Measurements from ENCODE around the gene SETDB2. TPM values are rescaled to one million over a fixed set of nuclear protein-coding genes. Genes with fewer than 3 reads are reported as not detected.

SETDB2 gene
- polyA plus RNA-seq, 3 donors = 4.8 to 6.8 (median 6.4) TPM

GRCh38 chr13:49539313-49539712 is 95.2 kb downstream of the SETDB2 start:
- peaks cover 15 to 58% of the 10 kb centered on the region in 2 donors for H3K36me3 ChIP-seq (replicated peaks in 1 of 2; ENCODE audit: control insufficient read depth in 1 of 2, insufficient read depth in 2 of 2, low read length in 2 of 2)
- H3K9ac ChIP-seq (ENCODE audit: insufficient read depth, low read length, poor library complexity, severe bottlenecking) = no peak overlapping the region
- Mint-ChIP-seq H3K27ac (peak overlapping the region in 2 of 7 donors; percentile 17 to 29), H3K4me1 (peaks cover 20% of the 10 kb centered on the region), H3K9me3 (no peaks in the 10 kb centered on the region), H3K4me3 (no peak overlapping the region), H3K36me3 (peaks cover 33 to 62% of the 10 kb centered on the region in 2 donors), H3K27me3 (ENCODE audit: low read depth in 3 of 3) (no peaks in the 10 kb centered on the region)
- H3K4me2 ChIP-seq (replicated peaks; ENCODE audit: extremely low read depth, low read length, poor library complexity, severe bottlenecking) = no peak overlapping the region
- 60% methylated on average over 1 of the region's 5 CpGs for WGBS (ENCODE audit: insufficient coverage)
- no peak overlapping the region for H2AFZ ChIP-seq (ENCODE audit: insufficient read depth, low read depth, low read length, poor library complexity, severe bottlenecking)
- no peaks in the 10 kb centered on the region for H4K20me1 ChIP-seq (ENCODE audit: insufficient read depth, low read length)
- DNase-seq = no peak
- intact Hi-C loops (cut with micrococcal nuclease) = no loop called here
- H3K79me2 ChIP-seq (ENCODE audit: insufficient read depth, low read length) = no peaks in the 10 kb centered on the region
- TF ChIP-seq, protein P1, sequence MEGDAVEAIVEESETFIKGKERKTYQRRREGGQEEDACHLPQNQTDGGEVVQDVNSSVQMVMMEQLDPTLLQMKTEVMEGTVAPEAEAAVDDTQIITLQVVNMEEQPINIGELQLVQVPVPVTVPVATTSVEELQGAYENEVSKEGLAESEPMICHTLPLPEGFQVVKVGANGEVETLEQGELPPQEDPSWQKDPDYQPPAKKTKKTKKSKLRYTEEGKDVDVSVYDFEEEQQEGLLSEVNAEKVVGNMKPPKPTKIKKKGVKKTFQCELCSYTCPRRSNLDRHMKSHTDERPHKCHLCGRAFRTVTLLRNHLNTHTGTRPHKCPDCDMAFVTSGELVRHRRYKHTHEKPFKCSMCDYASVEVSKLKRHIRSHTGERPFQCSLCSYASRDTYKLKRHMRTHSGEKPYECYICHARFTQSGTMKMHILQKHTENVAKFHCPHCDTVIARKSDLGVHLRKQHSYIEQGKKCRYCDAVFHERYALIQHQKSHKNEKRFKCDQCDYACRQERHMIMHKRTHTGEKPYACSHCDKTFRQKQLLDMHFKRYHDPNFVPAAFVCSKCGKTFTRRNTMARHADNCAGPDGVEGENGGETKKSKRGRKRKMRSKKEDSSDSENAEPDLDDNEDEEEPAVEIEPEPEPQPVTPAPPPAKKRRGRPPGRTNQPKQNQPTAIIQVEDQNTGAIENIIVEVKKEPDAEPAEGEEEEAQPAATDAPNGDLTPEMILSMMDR (IDR thresholded peaks at IDR 0.05) = no peak
- H3K4me3 ChIP-seq (replicated peaks in 1 of 3; ENCODE audit: low read depth in 2 of 3, low read length in 3 of 3) = no peak overlapping the region
- no peaks in the 10 kb centered on the region for H3K27me3 ChIP-seq (ENCODE audit: control insufficient read depth in 2 of 2, insufficient read depth in 2 of 2, low read length in 2 of 2)
- peaks cover 8 to 17% of the 10 kb centered on the region in 2 donors for H3K4me1 ChIP-seq (ENCODE audit: control insufficient read depth in 1 of 2, insufficient read depth in 2 of 2, low read length in 2 of 2)
- no peaks in the 10 kb centered on the region for H3K9me3 ChIP-seq (replicated peaks in 1 of 2; ENCODE audit: control insufficient read depth in 1 of 2, insufficient read depth in 1 of 2, low read length in 2 of 2)
- H3K27ac ChIP-seq (ENCODE audit: low read depth in 1 of 2, low read length in 2 of 2) = no peak overlapping the region

GRCh38 chr13:49539746-49540145 is 95.7 kb downstream of the SETDB2 start:
- Mint-ChIP-seq H3K27me3 (ENCODE audit: low read depth in 3 of 3) (no peaks in the 10 kb centered on the region), H3K4me1 (peaks cover 20% of the 10 kb centered on the region), H3K9me3 (no peaks in the 10 kb centered on the region), H3K27ac (peak overlapping the region in 1 of 7 donors; percentile 43), H3K4me3 (no peak overlapping the region), H3K36me3 (peaks cover 35 to 63% of the 10 kb centered on the region in 2 donors)
- Histone ChIP-seq H3K27me3 (ENCODE audit: control insufficient read depth in 2 of 2, insufficient read depth in 2 of 2, low read length in 2 of 2) (no peaks in the 10 kb centered on the region), H3K4me1 (ENCODE audit: control insufficient read depth in 1 of 2, insufficient read depth in 2 of 2, low read length in 2 of 2) (peaks cover 6 to 17% of the 10 kb centered on the region in 2 donors), H3K4me2 (replicated peaks; ENCODE audit: extremely low read depth, low read length, poor library complexity, severe bottlenecking) (no peak overlapping the region), H2AFZ (ENCODE audit: insufficient read depth, low read depth, low read length, poor library complexity, severe bottlenecking) (no peak overlapping the region), H3K79me2 (ENCODE audit: insufficient read depth, low read length) (no peaks in the 10 kb centered on the region), H3K9me3 (replicated peaks in 1 of 2; ENCODE audit: control insufficient read depth in 1 of 2, insufficient read depth in 1 of 2, low read length in 2 of 2) (no peaks in the 10 kb centered on the region), H4K20me1 (ENCODE audit: insufficient read depth, low read length) (no peaks in the 10 kb centered on the region), H3K36me3 (replicated peaks in 1 of 2; ENCODE audit: control insufficient read depth in 1 of 2, insufficient read depth in 2 of 2, low read length in 2 of 2) (peaks cover 20 to 63% of the 10 kb centered on the region in 2 donors), H3K4me3 (replicated peaks in 1 of 3; ENCODE audit: low read depth in 2 of 3, low read length in 3 of 3) (no peak overlapping the region), H3K27ac (ENCODE audit: low read depth in 1 of 2, low read length in 2 of 2) (no peak overlapping the region), H3K9ac (ENCODE audit: insufficient read depth, low read length, poor library complexity, severe bottlenecking) (no peak overlapping the region)
- intact Hi-C loops (cut with micrococcal nuclease) = no loop called here
- 80% methylated on average over 1 of the region's 3 CpGs for WGBS (ENCODE audit: insufficient coverage)
- DNase-seq = no peak
- TF ChIP-seq, protein P1 (IDR thresholded peaks at IDR 0.05) = no peak

All from CD14-positive monocyte (primary cell).